COLO668 (cell line): ENCODE results near the gene ST3GAL6.

ENCODE experiments used
- DNase-seq: peaks from one replicate; lab custom pipeline; 2025; ENCODE audit not compliant: unreplicated experiment; lab: John Stamatoyannopoulos, UW

The ST3GAL6 gene, protein sequence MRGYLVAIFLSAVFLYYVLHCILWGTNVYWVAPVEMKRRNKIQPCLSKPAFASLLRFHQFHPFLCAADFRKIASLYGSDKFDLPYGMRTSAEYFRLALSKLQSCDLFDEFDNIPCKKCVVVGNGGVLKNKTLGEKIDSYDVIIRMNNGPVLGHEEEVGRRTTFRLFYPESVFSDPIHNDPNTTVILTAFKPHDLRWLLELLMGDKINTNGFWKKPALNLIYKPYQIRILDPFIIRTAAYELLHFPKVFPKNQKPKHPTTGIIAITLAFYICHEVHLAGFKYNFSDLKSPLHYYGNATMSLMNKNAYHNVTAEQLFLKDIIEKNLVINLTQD

GRCh38 chr3:98763076-98763475 lies at the start of gene ST3GAL6:
Gene ST3GAL6 (plus strand): TSS chr3:98763340. CDS start chr3:98768441, 5,101 bp downstream.
- DNase-seq: no peak

- DNase-seq: no peak
Observed at GRCh38 chr3:98713984-98714383, 49.2 kb upstream of the ST3GAL6 start.

DNA sequence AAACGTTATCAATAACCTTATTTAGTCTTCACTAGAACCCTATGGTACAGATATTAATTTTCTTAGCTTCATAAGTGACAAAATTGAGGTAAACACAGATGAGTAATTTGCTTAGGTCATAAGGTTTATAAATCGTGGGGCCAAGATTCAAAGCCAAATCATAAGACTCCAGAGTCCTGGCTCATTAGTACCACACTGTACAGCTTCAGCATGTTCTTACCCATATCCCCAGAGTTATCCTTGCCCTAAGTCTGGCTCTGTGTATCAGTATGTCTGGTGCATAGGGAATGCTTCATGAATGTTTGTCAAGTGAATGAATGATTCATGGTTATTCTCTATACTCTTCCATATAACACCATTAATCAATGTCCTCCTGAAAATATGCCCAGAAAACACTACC lies 45.6 kb upstream of the ST3GAL6 start:
- DNase-seq: no peak

GRCh38 chr3:98718730-98719129 lies 44.4 kb upstream of the ST3GAL6 start:
- DNase-seq: no peak

DNA sequence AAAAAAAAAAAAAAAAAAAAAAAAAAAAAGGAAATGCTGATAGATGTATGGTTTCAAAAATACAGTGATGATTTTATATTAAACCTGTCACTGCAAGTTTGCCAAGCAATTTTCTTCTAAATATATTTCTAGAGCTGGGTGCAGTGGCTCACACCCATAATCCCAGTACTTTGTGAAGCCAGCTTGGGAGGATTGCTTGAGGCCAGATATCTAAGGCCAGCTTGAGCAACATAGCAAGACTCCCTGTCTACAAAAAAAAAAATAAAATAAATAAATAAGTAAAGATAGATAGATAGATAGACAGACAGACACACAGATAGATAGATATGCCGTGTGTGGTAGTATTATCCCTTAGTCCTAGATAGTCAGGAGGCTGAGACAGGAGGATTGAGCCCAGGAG lies 41.4 kb upstream of the ST3GAL6 start:
- no peak for DNase-seq

DNA sequence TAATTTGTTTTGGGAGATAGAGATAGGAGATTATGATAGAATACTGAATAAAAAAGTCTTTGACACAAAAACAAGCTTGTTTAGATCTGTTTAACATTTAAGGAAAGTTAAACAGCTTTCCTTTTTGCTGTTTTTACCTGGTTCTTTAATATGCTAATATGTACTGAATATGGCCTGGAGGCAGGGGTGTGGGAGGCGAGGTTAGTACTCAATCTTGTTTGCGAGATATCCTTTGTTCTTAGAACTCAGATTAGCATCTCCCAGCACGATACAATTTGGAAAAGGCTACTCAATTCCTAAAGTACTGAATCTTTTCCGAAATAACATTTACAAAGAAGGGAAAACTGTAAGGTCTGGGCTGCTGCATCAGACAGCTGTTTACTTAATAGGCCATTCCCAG lies 40.8 kb upstream of the ST3GAL6 start:
- no peak for DNase-seq

DNA sequence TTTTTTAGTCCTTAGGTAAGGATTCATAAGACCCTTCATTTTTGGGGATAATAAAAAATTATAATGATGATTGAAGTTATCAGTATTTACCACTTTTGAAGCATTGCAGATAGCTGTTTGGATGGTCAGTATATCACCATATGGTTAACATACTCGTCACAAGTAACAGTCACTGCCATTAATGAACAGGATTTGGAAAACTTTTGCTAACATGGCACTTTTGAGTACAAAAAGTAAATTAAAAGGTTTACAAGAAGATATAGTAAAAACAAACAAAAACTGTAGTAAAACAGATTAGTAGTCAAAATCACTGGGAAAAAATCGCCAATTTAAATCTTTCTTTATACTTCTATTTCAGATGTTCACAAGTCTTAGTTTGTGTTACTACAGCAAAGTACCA lies 37.8 kb upstream of the ST3GAL6 start:
- no peak for DNase-seq

GRCh38 chr3:98726084-98726483 lies 37.1 kb upstream of the ST3GAL6 start:
- no peak for DNase-seq

- DNase-seq: no peak
Observed at GRCh38 chr3:98727638-98728037, 35.5 kb upstream of the ST3GAL6 start.

GRCh38 chr3:98728672-98729071 lies 34.5 kb upstream of the ST3GAL6 start:
- DNase-seq: no peak

DNA sequence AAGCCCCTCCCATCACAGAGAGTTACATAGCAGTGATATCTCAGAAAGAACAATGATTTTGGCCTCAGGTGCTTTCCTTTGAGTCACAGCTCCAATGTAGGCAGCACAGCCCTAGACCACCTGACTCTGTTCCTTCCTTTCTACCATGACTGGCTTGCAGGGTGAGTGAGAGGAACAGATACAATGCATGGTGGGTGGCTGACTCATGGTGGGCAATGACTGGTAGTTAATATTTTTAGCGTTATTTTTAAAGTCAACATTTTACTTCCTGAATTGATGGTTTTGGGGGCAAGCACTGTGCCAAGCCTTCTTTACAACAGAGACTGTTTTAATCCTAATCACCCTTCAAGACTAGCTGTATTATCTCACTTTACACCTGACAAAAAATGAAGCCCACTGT lies 32.8 kb upstream of the ST3GAL6 start:
- DNase-seq: no peak

- no peak for DNase-seq
Observed at GRCh38 chr3:98730886-98731537, 32.1 kb upstream of the ST3GAL6 start.

DNA sequence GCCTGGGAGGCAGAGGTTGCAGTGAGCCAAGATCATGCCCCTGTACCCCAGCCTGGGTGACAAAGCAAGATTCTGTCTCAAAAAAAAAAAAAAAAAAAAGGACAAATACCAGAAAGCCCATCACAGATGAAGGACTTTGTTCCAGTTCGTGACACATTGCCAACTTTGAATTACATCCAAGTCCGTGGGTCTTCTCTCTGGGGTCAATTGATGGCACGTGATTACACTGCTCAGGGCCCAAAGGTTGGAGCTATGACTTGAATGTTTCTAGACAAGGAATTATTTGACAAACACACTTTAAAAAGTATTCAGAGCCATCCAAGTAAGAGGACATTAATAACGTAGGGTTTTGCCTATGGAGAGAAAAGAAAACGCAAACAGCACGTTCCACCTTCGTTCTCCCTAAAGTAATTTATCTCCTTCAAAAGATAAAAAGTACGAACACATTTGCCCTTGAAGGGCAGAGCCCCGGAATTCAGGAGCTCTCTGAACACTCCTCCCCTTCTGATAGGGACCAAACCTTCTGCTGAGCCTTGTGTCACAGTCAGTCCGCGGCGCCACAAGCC lies 31.3 kb upstream of the ST3GAL6 start:
- DNase-seq: no peak

DNA sequence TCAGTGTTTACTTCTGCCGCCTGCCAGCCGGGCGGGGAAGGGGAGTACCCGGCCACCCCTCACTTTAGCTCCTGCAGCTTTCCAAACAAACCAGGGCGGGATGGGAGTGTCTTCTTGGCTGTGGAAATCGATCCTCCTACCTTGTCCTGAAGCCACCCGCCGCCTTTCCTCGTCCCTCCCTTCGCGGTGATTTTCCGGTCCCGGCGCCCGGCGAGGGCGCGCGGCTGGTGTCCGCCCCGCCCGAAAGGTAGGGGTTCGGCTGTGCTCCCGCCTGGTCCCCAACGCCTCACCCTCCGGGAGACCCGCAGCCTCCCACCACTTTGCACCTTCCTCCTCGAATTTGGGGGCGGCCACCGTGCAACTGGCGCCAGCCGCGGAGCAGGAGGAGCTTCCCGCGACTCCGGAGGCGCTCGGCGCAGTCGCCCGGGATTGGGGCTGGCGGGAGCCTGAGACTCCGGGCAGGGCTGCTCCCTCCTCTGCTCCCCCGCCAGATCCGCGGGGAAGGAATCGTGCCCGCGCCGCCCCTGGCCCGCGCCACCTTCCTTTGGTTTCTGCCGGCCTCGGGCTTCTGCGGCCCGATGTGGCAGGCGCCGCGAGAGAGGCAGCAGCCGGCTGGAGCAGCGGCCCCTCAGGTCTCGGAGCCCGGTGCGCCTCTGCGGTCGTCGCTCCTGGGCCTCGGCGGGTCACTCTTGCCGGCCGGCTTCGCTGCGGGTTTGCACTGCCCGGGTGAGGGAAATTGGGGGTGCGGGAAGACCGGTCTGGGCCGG lies 30.7 kb upstream of the ST3GAL6 start:
- DNase-seq: peak; percentile 61

DNA sequence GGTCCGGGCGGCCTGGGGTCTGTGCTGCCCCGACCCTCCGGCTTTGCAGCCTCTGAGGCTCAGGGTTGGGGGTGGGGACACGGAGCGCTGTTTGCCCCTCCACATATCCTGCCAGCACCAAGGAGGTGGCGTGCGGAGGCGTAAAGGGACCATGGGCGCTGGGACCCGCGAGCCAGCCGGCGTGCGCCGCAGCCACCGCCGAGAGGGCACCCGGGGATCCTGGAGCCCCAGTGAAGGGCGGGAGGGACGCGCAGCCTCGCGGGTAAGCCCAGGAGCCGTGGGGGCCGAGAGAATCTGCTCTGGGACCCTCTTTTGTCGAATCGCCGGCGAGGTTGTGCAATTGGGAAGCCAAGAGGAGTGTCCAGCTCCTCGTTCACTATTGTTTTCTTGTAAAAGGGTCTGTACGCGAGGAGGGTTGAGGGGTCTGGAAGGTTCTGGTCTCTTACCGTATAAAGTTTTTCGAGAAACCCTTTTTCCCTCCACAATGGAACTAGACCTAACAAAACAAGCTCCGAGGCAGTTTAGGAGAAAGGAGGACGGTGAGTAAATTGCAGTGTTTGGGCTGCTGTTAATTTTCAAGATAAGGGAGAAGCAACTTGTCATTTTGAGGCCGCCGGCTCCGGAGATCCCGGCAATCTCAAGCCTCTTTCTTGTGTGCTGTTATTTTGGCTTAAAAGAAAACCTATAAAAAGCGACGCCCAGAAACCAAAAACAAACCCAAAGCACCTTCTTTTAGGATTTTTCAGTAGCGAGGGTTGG lies 29.9 kb upstream of the ST3GAL6 start:
- DNase-seq: peak; percentile 46

- DNase-seq: peak; percentile 10
Observed at GRCh38 chr3:98733812-98734281, 29.3 kb upstream of the ST3GAL6 start.

DNA sequence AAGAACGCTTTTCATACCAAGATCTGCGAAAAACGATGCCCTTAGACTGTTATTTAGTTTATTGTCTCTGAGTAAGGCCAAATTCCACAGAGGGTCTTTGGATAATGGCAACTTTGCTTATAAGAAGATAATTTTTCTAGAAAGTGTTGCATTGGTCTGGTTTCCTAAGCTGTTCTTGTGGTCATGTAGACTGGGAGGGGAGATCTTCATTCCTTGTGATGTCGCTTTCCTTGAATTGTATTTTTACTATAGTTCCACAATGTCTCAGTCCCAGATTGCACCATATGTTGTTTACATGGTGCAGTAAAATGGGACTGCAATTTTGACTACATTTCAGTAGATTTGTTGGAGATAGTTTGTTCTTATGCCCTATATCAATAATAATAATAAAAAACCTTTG lies 28.8 kb upstream of the ST3GAL6 start:
- no peak for DNase-seq

DNA sequence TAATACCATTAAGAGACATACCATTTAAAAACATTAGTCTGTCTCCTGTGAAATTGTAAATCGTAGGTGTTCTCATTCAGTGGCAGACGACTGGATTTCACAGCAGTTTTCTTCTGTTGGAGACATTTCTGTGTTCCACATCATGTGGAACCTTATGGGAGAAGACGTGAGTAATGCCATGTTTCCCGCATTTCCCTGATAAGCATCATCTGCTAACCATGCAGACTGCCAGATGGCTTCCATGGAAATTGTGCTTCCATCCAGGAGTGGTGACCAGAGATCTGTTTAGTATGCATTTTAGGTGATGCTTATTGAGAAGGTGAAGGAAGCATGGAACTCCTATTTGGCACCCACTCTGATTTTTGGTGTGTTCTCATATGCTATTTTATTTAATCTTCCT lies 28.4 kb upstream of the ST3GAL6 start:
- DNase-seq: no peak

DNA sequence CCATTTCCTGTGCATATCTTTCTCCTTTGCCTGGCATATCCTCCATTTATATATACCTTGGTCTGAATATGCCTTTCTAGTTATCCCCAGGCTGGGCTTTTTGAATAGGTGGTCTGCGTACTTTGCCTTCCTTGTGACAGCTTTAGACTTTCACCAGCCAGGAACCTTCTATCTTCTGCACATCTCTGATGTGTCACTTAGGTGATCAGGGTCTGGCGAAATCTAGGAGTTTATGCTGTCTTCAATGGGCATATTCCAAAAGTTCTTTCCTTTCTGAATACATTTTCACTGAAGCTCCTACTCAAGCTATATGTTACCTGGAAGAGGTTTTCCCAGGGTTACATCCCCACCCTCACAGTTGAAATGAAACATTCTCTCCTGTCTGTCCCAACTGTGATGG lies 27.8 kb upstream of the ST3GAL6 start:
- DNase-seq: no peak

- DNase-seq: no peak
Observed at GRCh38 chr3:98735761-98736269, 27.3 kb upstream of the ST3GAL6 start.

- no peak for DNase-seq
Observed at GRCh38 chr3:98737301-98737700, 25.8 kb upstream of the ST3GAL6 start.
